H9 (cell line): ENCODE data around the gene MGAT4C. TPM values are rescaled to one million over a fixed set of nuclear protein-coding genes. Genes with fewer than 3 reads are reported as not detected.

Source experiments
- DNase-seq: peaks from one replicate; pipeline ENCODE4 v3.0.0-alpha.2; 2017
- H2AFZ ChIP-seq: one replicate; pipeline ENCODE4 v1.6.1; 2013; ENCODE audit warnings: mild to moderate bottlenecking, low read length, control low read depth, moderate library complexity
- H2AK5ac ChIP-seq: 2 replicates; pipeline ENCODE4 v1.6.1; 2013; ENCODE audit warnings: low read length, control low read depth, mixed read lengths; ENCODE audit not compliant: insufficient read length
- H2BK120ac ChIP-seq: one replicate; pipeline ENCODE4 v1.6.1; 2013; ENCODE audit warnings: low read depth, mild to moderate bottlenecking, low read length, control low read depth, inconsistent platforms; ENCODE audit not compliant: poor library complexity, severe bottlenecking
- H2BK12ac ChIP-seq: 2 replicates; pipeline ENCODE4 v1.6.1; 2013; ENCODE audit warnings: low read length, control low read depth, mixed read lengths, low read depth; ENCODE audit not compliant: insufficient read length
- H2BK15ac ChIP-seq: 2 replicates; pipeline ENCODE4 v1.6.1; 2013; ENCODE audit warnings: low read depth, low read length, control low read depth
- H2BK20ac ChIP-seq: one replicate; pipeline ENCODE4 v1.6.1; 2013; ENCODE audit warnings: low read depth, mild to moderate bottlenecking, low read length, control low read depth, inconsistent platforms; ENCODE audit not compliant: poor library complexity, severe bottlenecking
- H2BK5ac ChIP-seq: 2 replicates; pipeline ENCODE4 v1.6.1; 2013; ENCODE audit warnings: low read length, control low read depth, mixed read lengths; ENCODE audit not compliant: insufficient read length
- H3K14ac ChIP-seq: 2 replicates; pipeline ENCODE4 v1.6.1; 2013; ENCODE audit warnings: low read length, control low read depth; ENCODE audit not compliant: insufficient read depth
- H3K18ac ChIP-seq: 2 replicates; pipeline ENCODE4 v1.6.1; 2013; ENCODE audit warnings: low read depth, mild to moderate bottlenecking, mixed read lengths, low read length, control low read depth; ENCODE audit not compliant: insufficient read length
- H3K23ac ChIP-seq: 2 replicates; pipeline ENCODE4 v1.6.1; 2013; ENCODE audit warnings: low read length, control low read depth, mixed read lengths, low read depth; ENCODE audit not compliant: insufficient read length
- H3K23me2 ChIP-seq: 2 replicates; pipeline ENCODE4 v1.6.1; 2013; ENCODE audit warnings: low read depth, mild to moderate bottlenecking, mixed read lengths, low read length, control low read depth; ENCODE audit not compliant: insufficient read length, poor library complexity, severe bottlenecking
- H3K27ac ChIP-seq: 2 replicates; pipeline ENCODE4 v1.5.1; 2013; ENCODE audit warnings: low read length, control low read depth, mixed read lengths, low read depth; ENCODE audit not compliant: insufficient read length
- H3K27me3 ChIP-seq: 2 replicates; pipeline ENCODE4 v1.6.1; 2013; ENCODE audit warnings: low read length, control low read depth, inconsistent platforms; ENCODE audit not compliant: insufficient read depth
- H3K4ac ChIP-seq: 2 replicates; pipeline ENCODE4 v1.6.1; 2013; ENCODE audit warnings: low read depth, mild to moderate bottlenecking, control low read depth, inconsistent platforms, low read length, moderate library complexity
- H3K4me1 ChIP-seq: 2 replicates; pipeline ENCODE4 v1.6.1; 2013; ENCODE audit warnings: low read length, control low read depth, inconsistent platforms; ENCODE audit not compliant: insufficient read depth
- H3K4me2 ChIP-seq: 2 replicates; pipeline ENCODE4 v1.6.1; 2013; ENCODE audit warnings: low read length, control low read depth, mixed read lengths; ENCODE audit not compliant: insufficient read length, insufficient read depth
- H3K56ac ChIP-seq: 2 replicates; pipeline ENCODE4 v1.6.1; 2013; ENCODE audit warnings: low read depth, mild to moderate bottlenecking, mixed read lengths, low read length, control low read depth; ENCODE audit not compliant: insufficient read length
- H3K79me1 ChIP-seq: 2 replicates; pipeline ENCODE4 v1.6.1; 2013; ENCODE audit warnings: low read depth, mild to moderate bottlenecking, moderate library complexity, low read length, control low read depth, inconsistent platforms; ENCODE audit not compliant: insufficient read depth, poor library complexity, severe bottlenecking
- H3K79me2 ChIP-seq: 2 replicates; pipeline ENCODE4 v1.6.1; 2013; ENCODE audit warnings: low read length, control low read depth, inconsistent platforms; ENCODE audit not compliant: insufficient read depth
- H3K9ac ChIP-seq: 2 replicates; pipeline ENCODE4 v1.6.1; 2013; ENCODE audit warnings: low read length, control low read depth, mixed read lengths; ENCODE audit not compliant: insufficient read length; ENCODE audit errors: extremely low read depth
- H3K9me3 ChIP-seq: one replicate; pipeline ENCODE4 v1.6.1; 2013; ENCODE audit warnings: low read depth, low read length, inconsistent platforms; ENCODE audit not compliant: control insufficient read depth
- H3T11ph ChIP-seq: one replicate; pipeline ENCODE4 v1.6.1; 2013; ENCODE audit warnings: mild to moderate bottlenecking, low read length, control low read depth, inconsistent platforms
- H4K20me1 ChIP-seq: one replicate; pipeline ENCODE4 v1.6.1; 2013; ENCODE audit not compliant: control insufficient read depth, insufficient read length, insufficient read depth
- H4K5ac ChIP-seq: 2 replicates; pipeline ENCODE4 v1.6.1; 2013; ENCODE audit warnings: low read depth, mild to moderate bottlenecking, mixed read lengths, low read length, control low read depth; ENCODE audit not compliant: insufficient read length
- H4K8ac ChIP-seq: replicated peaks from 2 replicates; pipeline ENCODE4 v1.6.1; 2013; ENCODE audit warnings: low read length, control low read depth, mixed read lengths, low read depth; ENCODE audit not compliant: insufficient read length
- H4K91ac ChIP-seq: 2 replicates; pipeline ENCODE4 v1.6.1; 2013; ENCODE audit warnings: low read depth, mild to moderate bottlenecking, moderate library complexity, mixed read lengths, low read length, control low read depth; ENCODE audit not compliant: insufficient read length
- H3K27ac Mint-ChIP-seq, 3 experiments: 2 replicates in 2 of 3; 3 replicates in 1 of 3; pipeline ENCODE4 v1.8.0; 2020 to 2021; ENCODE audit warnings: mixed read lengths in 3 of 3, mild to moderate bottlenecking in 1 of 3, moderate library complexity in 1 of 3
- H3K27me3 Mint-ChIP-seq: 2 replicates; pipeline ENCODE4 v1.8.0; 2021; ENCODE audit warnings: low read depth, mild to moderate bottlenecking, moderate library complexity, mixed read lengths
- H3K36me3 Mint-ChIP-seq, 3 experiments: 2 replicates in 2 of 3; 3 replicates in 1 of 3; pipeline ENCODE4 v1.8.0; 2020 to 2021; ENCODE audit warnings: low read depth in 3 of 3, mixed read lengths in 3 of 3; ENCODE audit not compliant: insufficient read depth in 1 of 3
- H3K4me1 Mint-ChIP-seq, 2 experiments: 2 replicates each; pipeline ENCODE4 v1.8.0; 2020; ENCODE audit warnings: mixed read lengths in 2 of 2
- H3K4me3 Mint-ChIP-seq, 2 experiments: 2 replicates in 1 of 2; 3 replicates in 1 of 2; pipeline ENCODE4 v1.8.0; 2020 to 2021; ENCODE audit warnings: mild to moderate bottlenecking in 2 of 2, mixed read lengths in 2 of 2, moderate library complexity in 1 of 2
- H3K9me3 Mint-ChIP-seq, 2 experiments: 2 replicates in 1 of 2; 3 replicates in 1 of 2; pipeline ENCODE4 v1.8.0; 2020; ENCODE audit warnings: mild to moderate bottlenecking in 2 of 2, mixed read lengths in 2 of 2, moderate library complexity in 1 of 2
- total RNA-seq: library from RNA; stranded (reverse); gene quantifications from 2 replicates; pipeline ENCODE4 v1.2.1, GENCODE V29; 2021
- TF ChIP-seq, protein P1 (sequence below): fragments of 200-600 bp; sonication (generic); conservative IDR thresholded peaks from 3 replicates; pipeline ENCODE4 v1.8.0; 2021; ENCODE audit warnings: antibody characterized with exemption, mild to moderate bottlenecking

MGAT4C gene
- total RNA-seq, 1 experiment from 2014 or later, result 1.3 TPM

DNA sequence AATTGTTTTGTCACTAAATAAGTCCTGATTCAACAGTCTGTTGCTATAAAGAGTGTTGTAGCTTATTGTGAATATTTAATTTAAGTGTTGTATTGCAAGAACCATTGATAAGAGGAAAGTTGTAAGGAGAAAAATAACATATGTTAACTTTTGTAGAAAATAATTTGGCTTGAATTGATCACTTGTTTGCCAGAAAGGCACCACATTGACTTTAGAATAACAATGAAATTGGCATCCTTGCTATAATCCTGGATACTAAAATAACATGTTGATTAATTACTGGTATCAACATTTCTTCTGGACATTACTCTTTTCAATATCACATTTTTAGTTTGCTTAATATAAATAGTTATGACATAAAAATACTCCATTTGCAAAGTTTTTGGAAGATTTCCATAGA, 159.0 kb downstream of the MGAT4C start:
- no peaks in the 10 kb centered on the region for H3K79me1 ChIP-seq
- H4K91ac ChIP-seq, result no peak overlapping the region
- H3K4me2 ChIP-seq, result no peak overlapping the region
- no peak overlapping the region for H2AK5ac ChIP-seq
- H4K5ac ChIP-seq, result no peak overlapping the region
- no peak overlapping the region for H3K14ac ChIP-seq
- Mint-ChIP-seq H3K9me3 (no peaks in the 10 kb centered on the region), H3K4me1 (peaks cover 14 to 33% of the 10 kb centered on the region in 2 experiments), H3K27ac (no peak overlapping the region; a peak in 1 of 7 replicates), H3K36me3 (no peaks in the 10 kb centered on the region), H3K4me3 (no peak overlapping the region), H3K27me3 (no peaks in the 10 kb centered on the region)
- H3K27ac ChIP-seq, result no peak overlapping the region
- no peak overlapping the region for H3K4ac ChIP-seq
- H3K9me3 ChIP-seq, result no peaks in the 10 kb centered on the region
- H3K23ac ChIP-seq, result no peak overlapping the region
- H3K79me2 ChIP-seq, result no peaks in the 10 kb centered on the region
- no peak overlapping the region for H2BK20ac ChIP-seq
- no peak overlapping the region for H3K56ac ChIP-seq
- H3K4me1 ChIP-seq, result no peaks in the 10 kb centered on the region
- no peak for DNase-seq
- H3T11ph ChIP-seq, result no peak overlapping the region
- H4K20me1 ChIP-seq, result no peaks in the 10 kb centered on the region
- H4K8ac ChIP-seq, result no peak overlapping the region
- H3K27me3 ChIP-seq, result no peaks in the 10 kb centered on the region
- no peak overlapping the region for H3K18ac ChIP-seq
- H2BK15ac ChIP-seq, result no peak overlapping the region
- H2BK5ac ChIP-seq, result no peak overlapping the region
- H3K23me2 ChIP-seq, result no peaks in the 10 kb centered on the region
- TF ChIP-seq, protein P1, sequence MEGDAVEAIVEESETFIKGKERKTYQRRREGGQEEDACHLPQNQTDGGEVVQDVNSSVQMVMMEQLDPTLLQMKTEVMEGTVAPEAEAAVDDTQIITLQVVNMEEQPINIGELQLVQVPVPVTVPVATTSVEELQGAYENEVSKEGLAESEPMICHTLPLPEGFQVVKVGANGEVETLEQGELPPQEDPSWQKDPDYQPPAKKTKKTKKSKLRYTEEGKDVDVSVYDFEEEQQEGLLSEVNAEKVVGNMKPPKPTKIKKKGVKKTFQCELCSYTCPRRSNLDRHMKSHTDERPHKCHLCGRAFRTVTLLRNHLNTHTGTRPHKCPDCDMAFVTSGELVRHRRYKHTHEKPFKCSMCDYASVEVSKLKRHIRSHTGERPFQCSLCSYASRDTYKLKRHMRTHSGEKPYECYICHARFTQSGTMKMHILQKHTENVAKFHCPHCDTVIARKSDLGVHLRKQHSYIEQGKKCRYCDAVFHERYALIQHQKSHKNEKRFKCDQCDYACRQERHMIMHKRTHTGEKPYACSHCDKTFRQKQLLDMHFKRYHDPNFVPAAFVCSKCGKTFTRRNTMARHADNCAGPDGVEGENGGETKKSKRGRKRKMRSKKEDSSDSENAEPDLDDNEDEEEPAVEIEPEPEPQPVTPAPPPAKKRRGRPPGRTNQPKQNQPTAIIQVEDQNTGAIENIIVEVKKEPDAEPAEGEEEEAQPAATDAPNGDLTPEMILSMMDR, result no peak
- no peak overlapping the region for H2BK120ac ChIP-seq
- H3K9ac ChIP-seq, result no peak overlapping the region
- no peak overlapping the region for H2BK12ac ChIP-seq
- H2AFZ ChIP-seq, result no peak overlapping the region
